GM18511 (cell line): ENCODE results near the gene CD101.

Source experiments
- ATAC-seq: cut with Tn5 transposase; IDR thresholded peaks from one replicate; pipeline ENCODE4 v1.9.1; 2021; ENCODE audit warnings: mild to moderate bottlenecking, moderate library complexity; ENCODE audit not compliant: unreplicated experiment

CD101 gene

DNA sequence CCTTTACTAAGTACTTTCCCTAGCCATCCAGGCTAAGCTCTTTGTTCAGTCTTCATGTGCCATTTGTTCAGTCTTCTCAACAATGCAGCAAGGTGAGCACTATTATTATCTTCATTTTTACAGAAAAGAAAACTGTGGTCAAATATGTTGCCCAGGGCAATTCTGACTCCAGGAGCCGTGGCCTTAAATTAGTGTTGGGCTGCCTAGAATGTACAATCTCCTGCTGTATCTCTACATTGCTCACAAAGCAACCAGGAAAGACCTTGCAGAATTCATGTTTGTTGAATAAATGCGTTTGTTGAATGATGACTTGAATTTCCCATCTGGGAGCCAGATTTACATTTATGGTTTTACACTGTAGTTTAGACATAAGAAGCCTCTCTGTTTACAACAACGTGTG is 14.2 kb downstream of the CD101 start:
- no peak for ATAC-seq

- no peak for ATAC-seq
These were observed 15.5 kb downstream of the CD101 start for GRCh38 chr1:117017062-117017461.

DNA sequence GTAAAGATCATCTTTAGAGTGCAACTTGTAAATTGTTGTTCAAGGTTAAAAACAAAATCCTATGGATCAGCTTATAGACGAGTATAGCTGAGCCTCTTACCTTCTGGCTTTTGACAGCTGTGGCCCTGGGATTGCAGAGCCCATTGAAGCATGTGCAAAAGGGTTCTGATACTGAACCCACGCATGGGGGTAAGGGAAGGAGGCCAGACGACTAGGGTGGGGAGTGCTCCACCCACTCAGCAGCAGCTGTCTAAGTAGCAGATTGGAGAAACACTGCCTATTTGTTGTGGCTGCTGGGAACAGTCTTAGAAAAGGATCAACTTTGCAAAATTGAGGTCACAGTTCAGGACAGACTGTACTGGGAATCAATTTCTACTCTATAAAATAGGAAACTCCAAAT is 16.1 kb downstream of the CD101 start:
- ATAC-seq, result no peak

DNA sequence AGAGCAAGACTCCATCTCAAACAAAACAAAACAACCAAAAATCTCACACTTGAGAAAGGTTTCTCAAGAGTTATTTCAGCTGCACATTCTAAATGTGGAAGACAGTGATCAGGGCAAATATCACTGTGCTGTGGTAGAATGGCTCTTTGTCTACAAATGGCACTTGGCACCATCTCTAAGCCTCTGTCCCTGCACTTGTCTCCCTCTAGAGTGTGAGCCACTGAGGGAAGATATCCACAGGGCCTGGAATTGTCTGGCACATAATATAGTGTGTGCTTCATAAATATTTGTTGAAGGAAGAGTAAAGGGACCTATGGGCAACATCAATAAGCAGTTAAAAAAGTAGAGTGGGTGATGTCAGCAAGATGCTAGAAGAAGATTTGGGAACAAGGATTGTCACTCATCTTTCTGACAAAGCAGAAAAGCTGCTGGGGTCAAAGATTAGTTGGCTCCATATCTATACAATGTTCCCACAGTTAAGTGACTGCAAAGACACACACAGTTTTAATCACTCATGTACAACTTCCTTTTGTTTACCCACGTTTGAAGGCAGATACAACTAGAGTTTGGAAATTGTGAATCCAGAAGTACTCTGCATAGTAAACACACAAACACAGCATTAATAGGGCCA is 19.1 kb downstream of the CD101 start:
- no peak for ATAC-seq

GRCh38 chr1:117022114-117022513 is 20.6 kb downstream of the CD101 start:
- no peak for ATAC-seq

DNA sequence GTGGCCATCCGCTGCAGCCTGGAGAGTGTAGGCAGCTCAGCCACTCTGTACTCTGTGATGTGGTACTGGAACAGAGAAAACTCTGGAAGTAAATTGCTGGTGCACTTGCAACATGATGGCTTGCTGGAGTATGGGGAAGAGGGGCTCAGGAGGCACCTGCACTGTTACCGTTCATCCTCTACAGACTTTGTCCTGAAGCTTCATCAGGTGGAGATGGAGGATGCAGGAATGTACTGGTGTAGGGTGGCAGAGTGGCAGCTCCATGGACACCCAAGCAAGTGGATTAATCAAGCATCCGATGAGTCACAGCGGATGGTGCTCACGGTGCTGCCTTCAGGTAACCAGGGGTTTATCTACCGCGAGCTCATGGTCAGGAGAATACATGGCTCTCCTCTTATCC is 24.0 kb downstream of the CD101 start:
- ATAC-seq, result no peak

- no peak for ATAC-seq
These were observed 24.8 kb downstream of the CD101 start for GRCh38 chr1:117026361-117026760.

DNA sequence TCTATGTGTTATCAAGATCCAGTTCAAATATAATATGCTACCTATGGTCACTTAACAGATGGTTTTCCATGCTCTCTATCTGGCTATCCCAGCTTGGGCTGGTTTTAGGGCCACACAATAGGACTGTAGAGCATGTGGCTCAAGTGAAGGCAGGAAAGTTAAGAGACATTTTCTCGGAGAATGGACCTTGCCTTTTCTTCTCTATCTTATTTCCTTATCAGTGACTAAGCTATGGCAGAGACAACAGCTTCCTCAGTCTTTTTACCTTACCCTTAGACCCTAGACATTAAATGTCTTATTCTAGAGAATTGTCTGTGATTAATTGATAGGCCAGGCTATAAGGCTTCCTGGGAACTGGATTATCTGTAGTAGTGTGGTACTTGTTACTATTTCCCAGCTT is 28.1 kb downstream of the CD101 start:
- ATAC-seq, result no peak

GRCh38 chr1:117030271-117030877 is 28.8 kb downstream of the CD101 start:
- no peak for ATAC-seq

DNA sequence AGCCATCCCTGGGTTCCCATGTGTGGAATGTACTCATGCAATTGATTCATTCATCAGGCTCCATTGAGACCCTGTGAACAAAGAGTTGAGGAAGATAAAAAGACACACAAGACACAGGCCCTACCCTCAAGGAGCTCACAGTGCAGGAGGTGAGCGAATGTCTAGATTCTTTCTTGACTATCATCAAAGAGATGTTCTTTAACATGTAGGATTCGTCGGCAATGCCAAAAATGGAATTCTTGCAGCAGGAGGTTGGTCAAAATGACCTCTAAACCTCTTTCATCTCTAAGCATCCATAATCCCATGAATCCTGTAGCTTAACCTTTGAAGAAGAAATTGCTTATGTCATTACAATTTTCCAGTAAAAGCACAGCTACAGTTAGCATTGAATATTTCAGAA is 30.7 kb downstream of the CD101 start:
- ATAC-seq, result no peak

DNA sequence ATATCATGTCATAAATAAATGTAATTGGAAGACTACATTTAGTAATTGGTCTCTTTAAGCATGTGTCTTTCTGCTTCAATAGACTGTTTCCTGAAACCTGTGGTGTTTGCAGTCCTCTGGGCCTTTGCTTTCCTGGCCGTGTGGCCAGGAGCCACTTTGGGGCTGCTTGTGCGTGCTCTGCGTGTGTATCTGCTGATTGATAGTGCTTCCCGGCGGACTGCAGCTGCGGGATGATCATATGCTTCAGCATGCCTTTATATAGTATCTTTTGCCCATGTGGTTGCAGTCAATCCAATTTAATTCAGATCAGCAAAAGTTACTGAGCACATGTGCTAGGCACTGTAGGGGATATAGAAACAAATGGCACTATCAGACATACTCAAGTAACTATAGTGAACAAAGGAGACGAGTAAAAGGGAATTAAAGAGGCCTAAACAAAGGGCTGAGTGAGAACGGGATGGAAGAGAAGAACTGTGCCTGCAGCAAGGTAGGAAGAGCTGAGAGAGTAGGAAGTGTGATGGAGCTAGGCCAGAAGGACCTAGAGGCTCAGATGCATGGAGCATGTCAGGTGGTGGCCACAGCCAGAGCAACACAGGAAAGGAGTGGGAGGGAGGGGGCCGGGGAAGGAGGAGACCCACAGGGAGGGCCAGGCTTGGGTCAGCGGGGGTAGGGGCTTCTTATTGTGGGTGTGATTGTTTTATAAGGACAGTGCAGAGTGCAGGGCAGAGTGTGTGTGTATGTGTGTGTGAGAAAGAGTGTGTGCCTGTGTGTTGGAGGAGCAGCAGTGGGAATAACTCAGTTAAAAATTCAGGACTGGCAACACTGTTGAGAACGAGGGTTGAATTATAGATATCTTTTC is 31.4 kb downstream of the CD101 start:
- no peak for ATAC-seq

DNA sequence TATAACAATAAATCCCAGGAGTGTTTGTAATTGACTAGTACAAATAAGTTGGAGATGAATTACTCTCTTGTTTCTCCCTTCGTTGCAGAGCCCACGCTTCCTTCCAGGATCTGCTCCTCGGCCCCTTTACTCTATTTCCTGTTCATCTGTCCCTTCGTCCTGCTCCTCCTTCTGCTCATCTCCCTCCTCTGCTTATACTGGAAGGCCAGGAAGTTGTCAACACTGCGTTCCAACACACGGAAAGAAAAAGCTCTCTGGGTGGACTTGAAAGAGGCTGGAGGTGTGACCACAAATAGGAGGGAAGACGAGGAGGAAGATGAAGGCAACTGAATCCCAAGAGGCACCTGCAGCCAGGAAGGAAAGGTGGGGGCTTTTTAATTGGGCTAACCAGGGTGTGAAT is 32.2 kb downstream of the CD101 start:
- ATAC-seq, result no peak

- no peak for ATAC-seq
These were observed 33.3 kb downstream of the CD101 start for GRCh38 chr1:117034791-117035290.

DNA sequence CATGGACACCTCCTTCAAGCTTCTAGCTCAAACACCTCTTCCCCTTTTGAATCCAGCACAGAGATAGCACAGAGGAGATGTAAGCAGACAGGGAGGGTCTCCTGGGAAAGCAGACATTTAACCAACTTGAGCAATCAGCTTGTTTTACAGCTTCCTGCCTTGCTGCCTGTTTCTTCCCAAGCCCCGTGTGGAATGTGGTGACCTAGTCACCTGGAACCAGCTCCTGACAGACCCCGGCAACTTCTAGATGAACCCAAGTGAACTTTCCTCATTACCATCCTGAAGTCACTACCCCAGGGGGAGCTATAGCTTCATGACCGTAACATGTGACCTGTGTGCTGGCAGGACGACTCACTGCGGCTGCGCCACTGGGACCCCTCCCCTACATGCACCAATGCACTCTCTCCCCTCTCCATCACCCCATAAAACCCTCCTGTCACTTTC is 34.5 kb downstream of the CD101 start:
- ATAC-seq, result no peak

GRCh38 chr1:117037802-117038201 is 36.2 kb downstream of the CD101 start:
- ATAC-seq, result no peak

DNA sequence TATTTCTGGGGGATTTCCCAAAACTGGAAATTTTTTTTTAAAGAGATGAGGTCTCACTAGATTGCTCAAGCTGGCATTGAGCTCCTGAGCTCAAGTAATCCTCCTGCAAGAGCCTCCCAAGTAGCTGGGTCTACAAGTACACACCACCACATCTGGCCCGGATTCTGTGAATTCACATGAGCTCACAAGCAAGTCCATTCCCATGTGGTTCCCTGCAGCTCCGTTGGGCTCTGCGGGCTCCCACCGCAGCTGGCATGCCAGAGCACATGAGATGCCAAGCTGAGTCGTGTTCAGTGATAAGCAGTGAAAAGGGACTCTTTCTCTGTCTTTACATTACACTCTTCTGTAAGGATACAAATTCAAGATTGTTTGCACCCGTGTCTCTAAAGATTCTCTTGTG is 36.7 kb downstream of the CD101 start:
- ATAC-seq, result no peak

DNA sequence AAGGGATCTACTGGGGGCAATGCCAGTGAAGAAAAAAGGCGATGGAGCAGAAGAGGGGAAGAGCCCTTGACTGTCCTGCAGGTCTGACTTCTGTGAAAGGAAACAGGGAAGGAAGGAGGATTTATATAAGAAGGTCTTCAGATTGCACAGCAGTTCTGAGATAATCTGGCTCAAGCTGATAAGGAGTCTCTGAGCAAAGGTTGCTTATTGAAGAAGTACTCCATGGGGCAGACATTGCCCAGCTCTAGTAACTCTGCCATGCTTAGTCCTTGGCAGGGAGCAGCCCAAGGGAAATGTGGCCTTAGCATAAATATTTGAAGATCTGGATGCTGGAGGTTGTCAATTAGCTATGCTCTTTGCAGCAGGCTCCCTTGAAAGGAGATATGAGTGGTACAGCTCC is 42.7 kb downstream of the CD101 start:
- no peak for ATAC-seq

GRCh38 chr1:117045644-117046043 is 44.1 kb downstream of the CD101 start:
- no peak for ATAC-seq

- ATAC-seq, result no peak
These were observed 45.2 kb downstream of the CD101 start for GRCh38 chr1:117046781-117047180.

DNA sequence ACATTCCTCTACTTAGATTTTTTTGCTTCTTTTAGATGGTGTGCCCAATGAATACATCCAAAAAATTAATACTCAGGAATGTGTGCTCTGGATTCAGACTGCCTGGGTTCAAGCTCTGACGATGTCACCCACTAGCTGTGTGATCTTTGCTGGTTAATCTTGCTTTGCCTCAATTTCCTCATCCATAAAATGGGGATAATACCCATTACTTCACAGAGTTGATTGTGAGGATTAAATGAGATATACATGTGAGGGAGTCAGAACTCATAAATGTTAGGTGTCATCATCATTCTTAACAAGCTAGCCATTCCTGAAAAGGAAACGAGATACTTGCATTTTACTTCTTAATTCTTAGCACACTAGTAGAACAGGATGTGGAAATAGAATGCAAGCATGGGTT is 45.7 kb downstream of the CD101 start:
- no peak for ATAC-seq

- no peak for ATAC-seq
These were observed 48.3 kb downstream of the CD101 start for GRCh38 chr1:117049857-117050256.
